H9 (cell line): ENCODE results near the gene ZNF142. TPM values are rescaled to one million over a fixed set of nuclear protein-coding genes. Genes with fewer than 3 reads are reported as not detected.

ENCODE experiments used
- DNase-seq: peaks from one replicate; pipeline ENCODE4 v3.0.0-alpha.2; 2017
- H2AFZ ChIP-seq: one replicate; pipeline ENCODE4 v1.6.1; 2013; ENCODE audit warnings: mild to moderate bottlenecking, low read length, control low read depth, moderate library complexity
- H2AK5ac ChIP-seq: 2 replicates; pipeline ENCODE4 v1.6.1; 2013; ENCODE audit warnings: low read length, control low read depth, mixed read lengths; ENCODE audit not compliant: insufficient read length
- H2BK120ac ChIP-seq: one replicate; pipeline ENCODE4 v1.6.1; 2013; ENCODE audit warnings: low read depth, mild to moderate bottlenecking, low read length, control low read depth, inconsistent platforms; ENCODE audit not compliant: poor library complexity, severe bottlenecking
- H2BK12ac ChIP-seq: 2 replicates; pipeline ENCODE4 v1.6.1; 2013; ENCODE audit warnings: low read length, control low read depth, mixed read lengths, low read depth; ENCODE audit not compliant: insufficient read length
- H2BK15ac ChIP-seq: 2 replicates; pipeline ENCODE4 v1.6.1; 2013; ENCODE audit warnings: low read depth, low read length, control low read depth
- H2BK20ac ChIP-seq: one replicate; pipeline ENCODE4 v1.6.1; 2013; ENCODE audit warnings: low read depth, mild to moderate bottlenecking, low read length, control low read depth, inconsistent platforms; ENCODE audit not compliant: poor library complexity, severe bottlenecking
- H2BK5ac ChIP-seq: 2 replicates; pipeline ENCODE4 v1.6.1; 2013; ENCODE audit warnings: low read length, control low read depth, mixed read lengths; ENCODE audit not compliant: insufficient read length
- H3K14ac ChIP-seq: 2 replicates; pipeline ENCODE4 v1.6.1; 2013; ENCODE audit warnings: low read length, control low read depth; ENCODE audit not compliant: insufficient read depth
- H3K18ac ChIP-seq: 2 replicates; pipeline ENCODE4 v1.6.1; 2013; ENCODE audit warnings: low read depth, mild to moderate bottlenecking, mixed read lengths, low read length, control low read depth; ENCODE audit not compliant: insufficient read length
- H3K23ac ChIP-seq: 2 replicates; pipeline ENCODE4 v1.6.1; 2013; ENCODE audit warnings: low read length, control low read depth, mixed read lengths, low read depth; ENCODE audit not compliant: insufficient read length
- H3K23me2 ChIP-seq: 2 replicates; pipeline ENCODE4 v1.6.1; 2013; ENCODE audit warnings: low read depth, mild to moderate bottlenecking, mixed read lengths, low read length, control low read depth; ENCODE audit not compliant: insufficient read length, poor library complexity, severe bottlenecking
- H3K27ac ChIP-seq: 2 replicates; pipeline ENCODE4 v1.5.1; 2013; ENCODE audit warnings: low read length, control low read depth, mixed read lengths, low read depth; ENCODE audit not compliant: insufficient read length
- H3K27me3 ChIP-seq: 2 replicates; pipeline ENCODE4 v1.6.1; 2013; ENCODE audit warnings: low read length, control low read depth, inconsistent platforms; ENCODE audit not compliant: insufficient read depth
- H3K4ac ChIP-seq: 2 replicates; pipeline ENCODE4 v1.6.1; 2013; ENCODE audit warnings: low read depth, mild to moderate bottlenecking, control low read depth, inconsistent platforms, low read length, moderate library complexity
- H3K4me1 ChIP-seq: 2 replicates; pipeline ENCODE4 v1.6.1; 2013; ENCODE audit warnings: low read length, control low read depth, inconsistent platforms; ENCODE audit not compliant: insufficient read depth
- H3K4me2 ChIP-seq: 2 replicates; pipeline ENCODE4 v1.6.1; 2013; ENCODE audit warnings: low read length, control low read depth, mixed read lengths; ENCODE audit not compliant: insufficient read length, insufficient read depth
- H3K56ac ChIP-seq: 2 replicates; pipeline ENCODE4 v1.6.1; 2013; ENCODE audit warnings: low read depth, mild to moderate bottlenecking, mixed read lengths, low read length, control low read depth; ENCODE audit not compliant: insufficient read length
- H3K79me1 ChIP-seq: 2 replicates; pipeline ENCODE4 v1.6.1; 2013; ENCODE audit warnings: low read depth, mild to moderate bottlenecking, moderate library complexity, low read length, control low read depth, inconsistent platforms; ENCODE audit not compliant: insufficient read depth, poor library complexity, severe bottlenecking
- H3K79me2 ChIP-seq: 2 replicates; pipeline ENCODE4 v1.6.1; 2013; ENCODE audit warnings: low read length, control low read depth, inconsistent platforms; ENCODE audit not compliant: insufficient read depth
- H3K9ac ChIP-seq: 2 replicates; pipeline ENCODE4 v1.6.1; 2013; ENCODE audit warnings: low read length, control low read depth, mixed read lengths; ENCODE audit not compliant: insufficient read length; ENCODE audit errors: extremely low read depth
- H3K9me3 ChIP-seq: one replicate; pipeline ENCODE4 v1.6.1; 2013; ENCODE audit warnings: low read depth, low read length, inconsistent platforms; ENCODE audit not compliant: control insufficient read depth
- H3T11ph ChIP-seq: one replicate; pipeline ENCODE4 v1.6.1; 2013; ENCODE audit warnings: mild to moderate bottlenecking, low read length, control low read depth, inconsistent platforms
- H4K20me1 ChIP-seq: one replicate; pipeline ENCODE4 v1.6.1; 2013; ENCODE audit not compliant: control insufficient read depth, insufficient read length, insufficient read depth
- H4K5ac ChIP-seq: 2 replicates; pipeline ENCODE4 v1.6.1; 2013; ENCODE audit warnings: low read depth, mild to moderate bottlenecking, mixed read lengths, low read length, control low read depth; ENCODE audit not compliant: insufficient read length
- H4K8ac ChIP-seq: replicated peaks from 2 replicates; pipeline ENCODE4 v1.6.1; 2013; ENCODE audit warnings: low read length, control low read depth, mixed read lengths, low read depth; ENCODE audit not compliant: insufficient read length
- H4K91ac ChIP-seq: 2 replicates; pipeline ENCODE4 v1.6.1; 2013; ENCODE audit warnings: low read depth, mild to moderate bottlenecking, moderate library complexity, mixed read lengths, low read length, control low read depth; ENCODE audit not compliant: insufficient read length
- H3K27ac Mint-ChIP-seq, 3 experiments: 2 replicates in 2 of 3; 3 replicates in 1 of 3; pipeline ENCODE4 v1.8.0; 2020 to 2021; ENCODE audit warnings: mixed read lengths in 3 of 3, mild to moderate bottlenecking in 1 of 3, moderate library complexity in 1 of 3
- H3K27me3 Mint-ChIP-seq: 2 replicates; pipeline ENCODE4 v1.8.0; 2021; ENCODE audit warnings: low read depth, mild to moderate bottlenecking, moderate library complexity, mixed read lengths
- H3K36me3 Mint-ChIP-seq, 3 experiments: 2 replicates in 2 of 3; 3 replicates in 1 of 3; pipeline ENCODE4 v1.8.0; 2020 to 2021; ENCODE audit warnings: low read depth in 3 of 3, mixed read lengths in 3 of 3; ENCODE audit not compliant: insufficient read depth in 1 of 3
- H3K4me1 Mint-ChIP-seq, 2 experiments: 2 replicates each; pipeline ENCODE4 v1.8.0; 2020; ENCODE audit warnings: mixed read lengths in 2 of 2
- H3K4me3 Mint-ChIP-seq, 2 experiments: 2 replicates in 1 of 2; 3 replicates in 1 of 2; pipeline ENCODE4 v1.8.0; 2020 to 2021; ENCODE audit warnings: mild to moderate bottlenecking in 2 of 2, mixed read lengths in 2 of 2, moderate library complexity in 1 of 2
- H3K9me3 Mint-ChIP-seq, 2 experiments: 2 replicates in 1 of 2; 3 replicates in 1 of 2; pipeline ENCODE4 v1.8.0; 2020; ENCODE audit warnings: mild to moderate bottlenecking in 2 of 2, mixed read lengths in 2 of 2, moderate library complexity in 1 of 2
- WGBS: extraction: QIAGEN DNeasy Blood & Tissue Kit; methylation state at CpG from one replicate; pipeline ENCODE4 v1.1.7; 2013; ENCODE audit warnings: missing lambda C conversion rate, low lambda C conversion rate, mixed read lengths; ENCODE audit not compliant: insufficient read length; ENCODE audit errors: extremely low coverage; 5-methylcytosine and 5-hydroxymethylcytosine counted together
- total RNA-seq: library from RNA; stranded (reverse); gene quantifications from 2 replicates; pipeline ENCODE4 v1.2.1, GENCODE V29; 2021
- TF ChIP-seq, protein P1 (sequence below): fragments of 200-600 bp; sonication (generic); conservative IDR thresholded peaks from 3 replicates; pipeline ENCODE4 v1.8.0; 2021; ENCODE audit warnings: antibody characterized with exemption, mild to moderate bottlenecking

Gene ZNF142
- total RNA-seq, 1 experiment from 2014 or later: 43.4 TPM

DNA sequence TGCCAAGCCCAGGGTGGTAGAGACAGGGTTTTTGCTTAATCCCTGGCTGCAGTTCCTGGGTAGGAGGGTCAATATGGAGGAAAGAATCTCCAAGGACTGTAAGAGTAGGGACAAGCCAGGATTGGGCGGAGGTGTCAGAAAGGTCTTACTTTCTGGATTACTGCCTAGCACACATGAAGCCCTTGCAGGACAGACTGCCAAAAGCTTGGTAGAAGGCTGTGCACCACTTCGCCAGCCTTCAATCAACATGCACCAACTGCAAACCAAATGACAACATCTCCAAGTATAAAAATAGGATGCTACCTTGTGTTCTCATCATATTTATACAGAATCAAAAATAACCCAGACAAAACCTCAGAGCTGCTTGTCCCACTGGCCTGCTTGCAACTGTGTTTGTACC lies 3.7 kb downstream of the ZNF142 start:
- no peak overlapping the region for H3K27ac Mint-ChIP-seq
- Histone ChIP-seq H3K23ac (no peak overlapping the region), H2BK5ac (no peak overlapping the region), H3K14ac (no peak overlapping the region), H3K4ac (no peak overlapping the region), H2AFZ (no peak overlapping the region), H2BK20ac (no peak overlapping the region), H3K9ac (no peak overlapping the region), H3K27ac (no peak overlapping the region), H4K91ac (no peak overlapping the region), H2AK5ac (no peak overlapping the region), H3K4me1 (peaks cover 2% of the 10 kb centered on the region; the same call in 1 of the 2 replicates), H3K23me2 (peaks cover 11% of the 10 kb centered on the region), H3K56ac (no peak overlapping the region), H2BK15ac (no peak overlapping the region), H3K4me2 (no peak overlapping the region), H3K79me2 (no peaks in the 10 kb centered on the region), H4K8ac (no peak overlapping the region), H3T11ph (no peak overlapping the region), H2BK12ac (no peak overlapping the region), H3K9me3 (no peaks in the 10 kb centered on the region), H4K20me1 (no peaks in the 10 kb centered on the region), H3K18ac (no peak overlapping the region), H3K27me3 (no peaks in the 10 kb centered on the region), H2BK120ac (no peak overlapping the region), H4K5ac (no peak overlapping the region), H3K79me1 (no peaks in the 10 kb centered on the region)
- DNase-seq: no peak
- H3K4me1 Mint-ChIP-seq: peaks cover 11 to 12% of the 10 kb centered on the region in 2 experiments
- no peaks in the 10 kb centered on the region; a peak in 1 of 5 replicates for H3K9me3 Mint-ChIP-seq
- no peaks in the 10 kb centered on the region for H3K27me3 Mint-ChIP-seq
- WGBS: no CpG with 5 or more reads among the region's 2 CpGs
- TF ChIP-seq, protein P1, sequence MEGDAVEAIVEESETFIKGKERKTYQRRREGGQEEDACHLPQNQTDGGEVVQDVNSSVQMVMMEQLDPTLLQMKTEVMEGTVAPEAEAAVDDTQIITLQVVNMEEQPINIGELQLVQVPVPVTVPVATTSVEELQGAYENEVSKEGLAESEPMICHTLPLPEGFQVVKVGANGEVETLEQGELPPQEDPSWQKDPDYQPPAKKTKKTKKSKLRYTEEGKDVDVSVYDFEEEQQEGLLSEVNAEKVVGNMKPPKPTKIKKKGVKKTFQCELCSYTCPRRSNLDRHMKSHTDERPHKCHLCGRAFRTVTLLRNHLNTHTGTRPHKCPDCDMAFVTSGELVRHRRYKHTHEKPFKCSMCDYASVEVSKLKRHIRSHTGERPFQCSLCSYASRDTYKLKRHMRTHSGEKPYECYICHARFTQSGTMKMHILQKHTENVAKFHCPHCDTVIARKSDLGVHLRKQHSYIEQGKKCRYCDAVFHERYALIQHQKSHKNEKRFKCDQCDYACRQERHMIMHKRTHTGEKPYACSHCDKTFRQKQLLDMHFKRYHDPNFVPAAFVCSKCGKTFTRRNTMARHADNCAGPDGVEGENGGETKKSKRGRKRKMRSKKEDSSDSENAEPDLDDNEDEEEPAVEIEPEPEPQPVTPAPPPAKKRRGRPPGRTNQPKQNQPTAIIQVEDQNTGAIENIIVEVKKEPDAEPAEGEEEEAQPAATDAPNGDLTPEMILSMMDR: no peak
- peaks cover 15 to 64% (median 52%) of the 10 kb centered on the region in 3 experiments; a peak in 6 of 7 replicates for H3K36me3 Mint-ChIP-seq
- H3K4me3 Mint-ChIP-seq: no peak overlapping the region
